Gastroesophageal sphincter (tissue), 4 donors: ENCODE measurements around the gene ZGPAT. TPM values are rescaled to one million over a fixed set of nuclear protein-coding genes. Genes with fewer than 3 reads are reported as not detected.
A peak's percentile ranks its signal among the peaks of the same experiment; 100 is the strongest.

ENCODE experiments used
- ATAC-seq: fragments of 150-250 bp; one replicate; pipeline ENCODE4 v1.9.1; 2016; ENCODE audit warnings: mild to moderate bottlenecking, moderate library complexity
- H3K27ac ChIP-seq, 4 donors: fragments of 200-600 bp; sonication (generic) in 3 of 4; 1 replicate in 3 of 4; 2 replicates in 1 of 4; pipeline ENCODE4 v1.5.1; 2016 to 2019
- H3K27me3 ChIP-seq: fragments of 200-600 bp; sonication (generic); one replicate; pipeline ENCODE4 v1.5.1; 2019
- H3K36me3 ChIP-seq, 2 donors: fragments of 200-600 bp; sonication (generic); one replicate each; pipeline ENCODE4 v1.5.1; 2019; ENCODE audit warnings: control low read depth in 1 of 2
- H3K4me1 ChIP-seq, 3 donors: fragments of 200-600 bp; sonication (generic); 1 replicate in 2 of 3; 2 replicates in 1 of 3; pipeline ENCODE4 v1.5.1; 2016 to 2019; ENCODE audit warnings: control low read depth in 2 of 3
- H3K4me3 ChIP-seq, 2 donors: fragments of 200-600 bp; sonication (generic); one replicate each; pipeline ENCODE4 v1.5.1; 2019; ENCODE audit warnings: mild to moderate bottlenecking in 1 of 2, moderate library complexity in 1 of 2
- H3K9me3 ChIP-seq, 3 donors: fragments of 200-600 bp; sonication (generic); one replicate each; pipeline ENCODE4 v1.5.1; 2017 to 2019; ENCODE audit warnings: control low read depth in 2 of 3
- EP300 ChIP-seq: sonication (generic); formaldehyde crosslinking; IDR thresholded peaks from one replicate; pipeline ENCODE4 v1.6.1; 2017; ENCODE audit warnings: antibody characterized with exemption, mild to moderate bottlenecking
- POLR2A ChIP-seq, 2 donors: fragments of 450-650 bp; IDR thresholded peaks; one replicate each; pipeline ENCODE4 v1.6.1; 2017; ENCODE audit warnings: antibody characterized with exemption in 2 of 2, mild to moderate bottlenecking in 2 of 2, moderate library complexity in 1 of 2
- POLR2AphosphoS5 ChIP-seq: sonication (generic); formaldehyde crosslinking; IDR thresholded peaks from one replicate; pipeline ENCODE4 v1.6.1; 2017; ENCODE audit warnings: antibody characterized with exemption
- WGBS, 2 donors: methylation state at CpG; one replicate each; pipeline ENCODE4 v1.1.5; 2018; ENCODE audit warnings: low coverage in 1 of 2; 5-methylcytosine and 5-hydroxymethylcytosine counted together
- total RNA-seq, 4 donors: library from RNA; depleted of rRNA; stranded (reverse); fragments of >200 nt; gene quantifications; one replicate each; pipeline ENCODE4 v1.1.0, GENCODE V29; 2016
- TF ChIP-seq, protein P1 (sequence below), 4 experiments: fragments of 200-600 bp in 2 of 4; fragments of 450-650 bp in 2 of 4; sonication (generic) in 1 of 4; IDR thresholded peaks; one replicate each; pipeline ENCODE4 v1.5.1; 2017 to 2019; ENCODE audit warnings: antibody characterized with exemption in 4 of 4, mild to moderate bottlenecking in 2 of 4, moderate library complexity in 2 of 4

Gene ZGPAT
- total RNA-seq, 4 donors from 2014 or later = 21.7 to 51.7 (median 32.9) TPM

DNA sequence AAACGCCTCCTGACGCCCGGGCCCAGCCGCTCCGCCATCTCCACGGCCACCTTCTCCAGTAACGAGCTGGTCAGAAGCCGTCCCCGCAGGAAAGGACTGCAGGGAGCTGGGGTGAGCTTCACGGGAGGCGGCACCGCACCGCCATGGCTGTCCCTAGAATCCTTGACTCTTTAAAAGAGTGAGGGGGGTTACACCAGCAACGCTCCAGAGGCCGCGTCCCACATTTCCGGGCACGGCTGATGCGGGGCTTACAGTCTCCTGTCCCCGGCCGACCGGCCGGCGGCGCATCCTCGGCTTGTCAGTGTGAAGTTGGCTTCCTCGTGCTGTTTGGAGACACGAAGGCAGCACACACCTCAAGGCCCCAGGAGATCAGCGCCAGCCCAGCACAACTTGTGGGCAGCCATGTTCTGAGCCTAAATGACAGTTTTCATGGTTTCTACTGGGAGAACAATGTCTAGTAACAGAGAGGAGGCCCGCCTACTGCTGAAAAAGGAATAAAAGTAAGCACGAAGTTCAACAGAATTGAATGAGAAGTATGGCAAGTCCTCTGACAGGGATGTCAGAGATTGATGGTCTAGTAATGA, 62.1 kb downstream of the ZGPAT start:
- H3K4me1 ChIP-seq = peaks cover 0 to 23% (median 0%) of the 10 kb centered on the region in 3 donors
- H3K4me3 ChIP-seq = no peak overlapping the region
- ATAC-seq = no peak
- peaks cover 0 to 52% of the 10 kb centered on the region in 2 donors for H3K36me3 ChIP-seq
- no peaks in the 10 kb centered on the region for H3K9me3 ChIP-seq
- H3K27me3 ChIP-seq = no peaks in the 10 kb centered on the region
- WGBS, 2 donors = 83 to 87% methylated on average over 3 to 11 of the region's 31 CpGs
- H3K27ac ChIP-seq = no peak overlapping the region
- TF ChIP-seq POLR2AphosphoS5 = no peak
- TF ChIP-seq EP300 = no peak

DNA sequence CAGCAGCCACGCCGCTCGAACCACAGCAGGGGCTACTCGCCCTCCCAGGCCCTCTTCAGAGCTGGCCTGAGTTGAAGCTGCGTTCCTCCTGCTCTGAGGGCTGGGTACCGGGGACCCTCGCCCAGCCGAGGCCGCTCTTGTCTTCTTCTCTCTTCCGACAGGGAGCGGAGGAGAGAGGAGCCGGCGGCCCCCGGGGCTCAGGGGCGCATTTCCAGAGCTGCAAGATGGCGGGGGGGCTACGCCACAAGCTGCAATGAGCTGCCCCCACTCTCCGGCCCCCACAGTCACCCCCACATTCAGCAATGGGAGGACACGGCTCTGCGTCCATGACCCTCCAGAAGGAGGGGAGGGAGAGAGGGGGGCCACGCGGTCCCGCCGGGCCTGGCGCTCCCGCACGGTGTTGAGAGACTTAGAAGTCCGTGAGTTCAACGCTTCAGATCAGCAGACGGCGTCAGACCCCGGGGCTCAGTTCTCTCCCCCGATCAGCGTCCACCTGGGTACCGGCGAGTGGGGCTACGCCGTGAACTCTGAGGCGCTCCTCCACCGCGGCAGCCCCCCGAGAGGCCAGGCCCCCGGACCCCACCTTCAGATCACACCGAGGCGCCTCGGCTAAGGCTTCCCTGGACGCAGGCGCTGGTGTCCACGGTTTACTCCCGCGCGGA, 63.3 kb downstream of the ZGPAT start:
- Histone ChIP-seq H3K4me3 (no peak overlapping the region), H3K27me3 (no peaks in the 10 kb centered on the region), H3K27ac (no peak overlapping the region), H3K9me3 (no peaks in the 10 kb centered on the region), H3K36me3 (peaks cover 0 to 56% of the 10 kb centered on the region in 2 donors), H3K4me1 (peaks cover 0 to 34% (median 5%) of the 10 kb centered on the region in 3 donors)
- no peak for ATAC-seq
- no peak for TF ChIP-seq EP300
- TF ChIP-seq, protein P1, sequence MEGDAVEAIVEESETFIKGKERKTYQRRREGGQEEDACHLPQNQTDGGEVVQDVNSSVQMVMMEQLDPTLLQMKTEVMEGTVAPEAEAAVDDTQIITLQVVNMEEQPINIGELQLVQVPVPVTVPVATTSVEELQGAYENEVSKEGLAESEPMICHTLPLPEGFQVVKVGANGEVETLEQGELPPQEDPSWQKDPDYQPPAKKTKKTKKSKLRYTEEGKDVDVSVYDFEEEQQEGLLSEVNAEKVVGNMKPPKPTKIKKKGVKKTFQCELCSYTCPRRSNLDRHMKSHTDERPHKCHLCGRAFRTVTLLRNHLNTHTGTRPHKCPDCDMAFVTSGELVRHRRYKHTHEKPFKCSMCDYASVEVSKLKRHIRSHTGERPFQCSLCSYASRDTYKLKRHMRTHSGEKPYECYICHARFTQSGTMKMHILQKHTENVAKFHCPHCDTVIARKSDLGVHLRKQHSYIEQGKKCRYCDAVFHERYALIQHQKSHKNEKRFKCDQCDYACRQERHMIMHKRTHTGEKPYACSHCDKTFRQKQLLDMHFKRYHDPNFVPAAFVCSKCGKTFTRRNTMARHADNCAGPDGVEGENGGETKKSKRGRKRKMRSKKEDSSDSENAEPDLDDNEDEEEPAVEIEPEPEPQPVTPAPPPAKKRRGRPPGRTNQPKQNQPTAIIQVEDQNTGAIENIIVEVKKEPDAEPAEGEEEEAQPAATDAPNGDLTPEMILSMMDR (IDR thresholded peaks at IDR 0.05) = no peak
- no peak for TF ChIP-seq POLR2A (IDR thresholded peaks at IDR 0.05)
- TF ChIP-seq POLR2AphosphoS5 = no peak
- WGBS, 2 donors = 94% methylated on average over 15 of the region's 52 CpGs; no CpG with 5 or more reads in 1 of the 2 donors

DNA sequence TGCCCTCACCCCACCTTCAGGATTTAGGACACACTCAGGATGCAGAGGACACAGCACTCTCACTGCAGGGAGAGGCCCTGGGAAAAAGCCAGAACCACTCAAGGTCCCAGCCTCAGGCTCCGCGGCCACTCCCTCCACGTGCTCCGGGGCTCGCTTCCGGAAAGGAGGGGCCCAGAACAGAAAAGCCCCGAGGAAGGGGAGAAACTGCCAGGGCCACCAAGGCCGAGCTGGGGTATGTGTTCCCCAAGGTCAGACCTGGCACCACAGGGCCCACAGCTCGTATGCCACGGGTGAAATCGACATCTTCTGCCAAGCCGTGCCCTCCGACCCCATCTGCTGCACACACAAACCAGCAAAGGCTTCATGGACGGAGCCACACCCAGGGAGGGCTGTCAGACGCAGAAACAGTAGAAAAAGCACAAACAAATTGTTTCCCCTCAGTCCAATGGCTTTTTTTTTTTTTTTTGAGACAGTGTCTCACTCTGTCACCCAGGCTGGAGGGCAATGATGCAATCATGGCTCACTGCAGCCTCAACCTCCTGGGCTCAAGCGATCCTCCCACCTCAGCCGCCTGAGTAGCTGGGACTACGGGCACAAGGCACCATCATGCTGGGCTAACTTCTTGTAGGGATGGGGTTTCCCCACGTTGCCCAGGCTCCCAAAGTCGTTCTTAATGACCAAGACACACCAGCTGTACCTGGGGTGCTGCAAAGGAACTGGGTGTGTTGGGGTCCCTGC, 65.1 kb downstream of the ZGPAT start:
- TF ChIP-seq POLR2A (IDR thresholded peaks at IDR 0.05) = no peak
- TF ChIP-seq EP300 = no peak
- TF ChIP-seq, protein P1 (IDR thresholded peaks at IDR 0.05) = no peak
- H3K27me3 ChIP-seq = no peaks in the 10 kb centered on the region
- peak; percentile 57 for ATAC-seq
- WGBS, 2 donors = 71% methylated on average over 4 of the region's 20 CpGs; no CpG with 5 or more reads in 1 of the 2 donors
- no peaks in the 10 kb centered on the region for H3K9me3 ChIP-seq
- peaks cover 0 to 34% (median 5%) of the 10 kb centered on the region in 3 donors for H3K4me1 ChIP-seq
- no peak overlapping the region for H3K27ac ChIP-seq
- H3K36me3 ChIP-seq = peaks cover 0 to 40% of the 10 kb centered on the region in 2 donors
- no peak overlapping the region for H3K4me3 ChIP-seq

DNA sequence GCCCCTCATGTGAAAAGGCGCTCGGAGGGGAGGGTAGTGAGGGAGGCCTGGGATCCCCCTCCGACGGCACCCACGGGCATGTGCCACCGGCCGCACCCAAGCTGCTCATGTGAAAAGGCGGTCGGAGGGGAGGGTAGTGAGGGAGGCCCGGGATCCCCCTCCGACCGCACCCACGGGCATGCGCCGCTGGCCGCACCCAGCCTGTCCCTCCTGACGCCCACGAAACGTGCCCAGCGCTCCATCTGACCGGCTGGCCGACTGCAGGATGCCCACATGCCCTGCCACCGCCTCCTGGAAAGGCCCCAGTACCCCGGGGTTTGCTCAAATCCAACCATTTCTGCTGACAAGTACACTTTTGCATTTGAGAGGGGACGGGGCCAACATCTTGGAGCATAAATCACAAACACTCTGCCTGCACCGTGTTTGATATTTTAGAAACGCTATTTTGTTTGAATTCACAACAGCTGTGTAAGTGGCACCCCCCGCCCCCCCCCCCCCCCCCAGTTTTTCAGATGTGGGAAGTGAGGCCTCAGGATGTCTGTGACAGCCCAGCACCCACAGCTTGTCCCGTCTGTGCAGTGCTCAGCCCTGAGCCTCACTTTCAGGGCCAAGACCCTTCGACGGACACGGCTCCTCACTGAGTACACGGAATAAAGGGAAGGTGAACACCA, 65.9 kb downstream of the ZGPAT start:
- no peak for ATAC-seq
- no peaks in the 10 kb centered on the region for H3K27me3 ChIP-seq
- no peaks in the 10 kb centered on the region for H3K9me3 ChIP-seq
- peaks cover 0 to 34% (median 5%) of the 10 kb centered on the region in 3 donors for H3K4me1 ChIP-seq
- no peak overlapping the region for H3K27ac ChIP-seq
- 80 to 100% methylated on average over 4 to 5 of the region's 33 CpGs for WGBS, 2 donors
- peaks cover 0 to 32% of the 10 kb centered on the region in 2 donors for H3K36me3 ChIP-seq
- no peak overlapping the region for H3K4me3 ChIP-seq
- TF ChIP-seq, protein P1 (IDR thresholded peaks at IDR 0.05) = no peak
- TF ChIP-seq POLR2A (IDR thresholded peaks at IDR 0.05) (no peak), EP300 (no peak), POLR2AphosphoS5 (no peak)

DNA sequence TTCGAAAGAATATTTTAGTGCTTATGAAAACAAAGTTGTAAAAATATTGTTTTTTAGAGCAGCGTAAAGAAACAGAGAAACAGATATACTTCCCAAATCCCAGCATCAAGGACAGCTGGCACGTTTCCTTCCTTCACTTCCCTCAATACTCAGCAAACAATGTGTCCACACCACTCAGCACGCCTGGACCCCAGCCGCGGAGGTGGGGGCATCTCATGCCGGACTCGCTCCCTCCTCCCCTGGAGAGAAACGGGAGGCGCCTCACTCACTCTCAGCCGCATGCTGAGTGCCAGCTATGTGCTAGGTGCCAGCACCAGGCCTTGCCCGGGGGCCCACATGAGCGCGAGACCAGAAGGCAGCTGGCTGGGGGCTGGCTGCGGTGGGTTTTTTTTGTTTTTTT, 66.5 kb downstream of the ZGPAT start:
- H3K4me1 ChIP-seq = peaks cover 0 to 34% (median 5%) of the 10 kb centered on the region in 3 donors
- ATAC-seq = no peak
- H3K4me3 ChIP-seq = no peak overlapping the region
- H3K27me3 ChIP-seq = no peaks in the 10 kb centered on the region
- no peak for TF ChIP-seq POLR2A (IDR thresholded peaks at IDR 0.05)
- TF ChIP-seq POLR2AphosphoS5 = no peak
- TF ChIP-seq EP300 = no peak
- TF ChIP-seq, protein P1 (IDR thresholded peaks at IDR 0.05) = no peak
- 73 to 83% methylated on average over 2 to 4 of the region's 15 CpGs for WGBS, 2 donors
- no peaks in the 10 kb centered on the region for H3K9me3 ChIP-seq
- H3K36me3 ChIP-seq = peaks cover 0 to 26% of the 10 kb centered on the region in 2 donors
- no peak overlapping the region for H3K27ac ChIP-seq
